Heart left ventricle (tissue), 16 donors: Measurements from ENCODE around the gene IRAK1BP1. TPM values are rescaled to one million over a fixed set of nuclear protein-coding genes. Genes with fewer than 3 reads are reported as not detected.
A peak's percentile ranks its signal among the peaks of the same experiment; 100 is the strongest.
"Not testable (repeated sequence)": the region's sequence is repeated elsewhere in the genome, so short reads cannot be mapped to it uniquely, and the experiment has no call there.

Source experiments
- ATAC-seq, 4 donors: fragments of 200-7000 bp; cut with Tn5 transposase; one replicate each; pipeline ENCODE4 v1.9.1; 2020 to 2022; ENCODE audit warnings: moderate library complexity in 4 of 4, mild to moderate bottlenecking in 3 of 4, moderate number of reproducible peaks in 1 of 4
- DNase-seq, 5 donors: peaks; one replicate each; pipeline ENCODE4 v3.0.0-alpha.2; 2020
- H3K27ac ChIP-seq, 12 donors: fragments of 200-600 bp; sonication (generic) in 4 of 12; one replicate each; pipeline versions ENCODE4 v1.5.0 to v1.8.0; 2016 to 2022; ENCODE audit warnings: mild to moderate bottlenecking in 2 of 12
- H3K27me3 ChIP-seq, 9 donors: fragments of 200-600 bp; sonication (generic) in 2 of 9; one replicate each; pipeline versions ENCODE4 v1.5.1 to v1.8.0; 2016 to 2022; ENCODE audit warnings: mild to moderate bottlenecking in 3 of 9
- H3K36me3 ChIP-seq, 9 donors: fragments of 200-600 bp; sonication (generic) in 2 of 9; one replicate each; pipeline versions ENCODE4 v1.5.0 to v1.8.0; 2018 to 2022; ENCODE audit warnings: mild to moderate bottlenecking in 2 of 9
- H3K4me1 ChIP-seq, 12 donors: fragments of 200-600 bp; sonication (generic) in 4 of 12; one replicate each; pipeline versions ENCODE4 v1.5.0 to v1.8.0; 2016 to 2022; ENCODE audit warnings: mild to moderate bottlenecking in 3 of 12
- H3K4me3 ChIP-seq, 12 donors: fragments of 200-600 bp; sonication (generic) in 4 of 12; one replicate each; pipeline versions ENCODE4 v1.5.0 to v1.8.0; 2017 to 2022; ENCODE audit warnings: mild to moderate bottlenecking in 9 of 12, moderate library complexity in 4 of 12
- H3K9me3 ChIP-seq, 12 donors: fragments of 200-600 bp; sonication (generic) in 4 of 12; one replicate each; pipeline versions ENCODE4 v1.5.0 to v1.8.0; 2016 to 2022; ENCODE audit warnings: mild to moderate bottlenecking in 1 of 12
- POLR2A ChIP-seq, 2 donors: fragments of 450-650 bp; IDR thresholded peaks; one replicate each; pipeline ENCODE4 v1.6.1; 2017; ENCODE audit warnings: antibody characterized with exemption in 2 of 2, mild to moderate bottlenecking in 2 of 2, moderate library complexity in 2 of 2
- WGBS, 4 donors: extraction: QIAGEN DNeasy Blood & Tissue Kit in 2 of 4; methylation state at CpG; one replicate each; pipeline versions ENCODE4 v1.1.5 to v1.1.7; 2013 to 2018; 5-methylcytosine and 5-hydroxymethylcytosine counted together
- intact Hi-C, 10 donors: fragments of 100-400 bp; cut with DNase I; formaldehyde crosslinking; loops; one replicate each; pipeline versions ENCODE4 v1.11.1 to v1.14.2; 2022
- polyA plus RNA-seq, 2 donors: library from polyadenylated mRNA; stranded (reverse); fragments of 200-250 nt; gene quantifications; one replicate each; pipeline ENCODE4 v1.2.3, GENCODE V29; 2013
- total RNA-seq, 9 donors: library from RNA; depleted of rRNA in 2 of 9; stranded (reverse); fragments of >200 nt in 2 of 9; fragmentation: NEBNext Ultra II Directional in 3 of 9; extraction: Animal tissue kit (Norgen Biotek cat#: 25700) in 3 of 9; gene quantifications; one replicate each; pipeline versions ENCODE4 v1.1.0 to v1.2.4, GENCODE V29; 2016 to 2023
- TF ChIP-seq, protein P1 (sequence below), 12 donors: fragments of 200-600 bp; sonication (generic) in 4 of 12; IDR thresholded peaks; one replicate each; pipeline versions ENCODE4 v1.5.0 to v1.8.0; 2018 to 2022; ENCODE audit warnings: antibody characterized with exemption in 12 of 12, mild to moderate bottlenecking in 5 of 12
- donor health status: ischemic (EF 13 %, LVEDD 7.1; RV severe dilation, severe dysfunction).
- donor health status: healthy with polysubstance abuse.
- donor health status: DM: no; HTN: yes; CAD: no.
- donor health status: DM: no; HTN: no; CAD: no.
- donor health status: ischemic (EF 25% LVEDD 6.9; RV normal size, moderate dysfunction).
- donor health status: ischemic (EF 25% LVEDD 5.7; RV mildly dilated, moderate dysfunction).
- donor health status: healthy.
- donor health status: DM: yes; HTN: yes; CAD: no.
- donor health status: ischemic (EF 35%, LVEDD 5.7; RV mildly dilated, moderate dysfunction).
- donor health status: nonischemic (EF 11% LVEDD 7.7; RV severe dilation, severe dysfunction).
- donor health status: DM: yes; HTN: yes; CAD: no.
- donor health status: PGD.
- donor health status: ischemic (EF 29% LVEDD 5.4; RV normal size, mild dysfunction).
- donor health status: nonischemic (EF 23%, LVEDD 6.1; RV moderate dilation, normal function).

Gene IRAK1BP1
- total and polyA plus RNA-seq, 11 donors: 1.9 to 5.4 (median 3.2) TPM

DNA sequence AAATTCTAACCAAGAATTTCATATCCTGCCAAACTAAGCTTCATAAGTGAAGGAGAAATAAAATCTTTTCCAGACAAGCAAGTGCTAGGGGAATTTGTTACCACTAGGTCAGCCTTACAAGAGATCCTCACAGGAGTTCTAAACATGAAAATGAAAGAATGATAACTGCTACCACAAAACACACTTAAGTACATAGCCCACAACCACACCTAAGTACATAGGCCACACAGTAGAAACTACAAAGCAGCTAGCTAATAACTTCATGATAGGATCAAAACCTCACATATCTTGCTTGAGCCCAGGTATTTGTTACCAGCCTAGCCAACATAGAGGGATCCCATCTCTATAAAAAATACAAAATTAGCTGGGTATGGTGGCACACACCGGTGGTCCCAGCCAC lies 50.4 kb downstream of the IRAK1BP1 start:
- no peak for TF ChIP-seq POLR2A (IDR thresholded peaks at IDR 0.05)
- TF ChIP-seq, protein P1, sequence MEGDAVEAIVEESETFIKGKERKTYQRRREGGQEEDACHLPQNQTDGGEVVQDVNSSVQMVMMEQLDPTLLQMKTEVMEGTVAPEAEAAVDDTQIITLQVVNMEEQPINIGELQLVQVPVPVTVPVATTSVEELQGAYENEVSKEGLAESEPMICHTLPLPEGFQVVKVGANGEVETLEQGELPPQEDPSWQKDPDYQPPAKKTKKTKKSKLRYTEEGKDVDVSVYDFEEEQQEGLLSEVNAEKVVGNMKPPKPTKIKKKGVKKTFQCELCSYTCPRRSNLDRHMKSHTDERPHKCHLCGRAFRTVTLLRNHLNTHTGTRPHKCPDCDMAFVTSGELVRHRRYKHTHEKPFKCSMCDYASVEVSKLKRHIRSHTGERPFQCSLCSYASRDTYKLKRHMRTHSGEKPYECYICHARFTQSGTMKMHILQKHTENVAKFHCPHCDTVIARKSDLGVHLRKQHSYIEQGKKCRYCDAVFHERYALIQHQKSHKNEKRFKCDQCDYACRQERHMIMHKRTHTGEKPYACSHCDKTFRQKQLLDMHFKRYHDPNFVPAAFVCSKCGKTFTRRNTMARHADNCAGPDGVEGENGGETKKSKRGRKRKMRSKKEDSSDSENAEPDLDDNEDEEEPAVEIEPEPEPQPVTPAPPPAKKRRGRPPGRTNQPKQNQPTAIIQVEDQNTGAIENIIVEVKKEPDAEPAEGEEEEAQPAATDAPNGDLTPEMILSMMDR (IDR thresholded peaks at IDR 0.05): no peak
- ATAC-seq: no peak
- Histone ChIP-seq H3K4me3 (no peak overlapping the region), H3K9me3 (peaks cover 0 to 54% (median 18%) of the 10 kb centered on the region in 12 donors), H3K27ac (no peak overlapping the region), H3K36me3 (no peaks in the 10 kb centered on the region), H3K4me1 (no peaks in the 10 kb centered on the region), H3K27me3 (no peaks in the 10 kb centered on the region)
- intact Hi-C loops: no loop called here
- WGBS, 4 donors: 93 to 100% (median 97%) methylated on average over 1 of the region's 1 CpG
- no peak for DNase-seq

DNA sequence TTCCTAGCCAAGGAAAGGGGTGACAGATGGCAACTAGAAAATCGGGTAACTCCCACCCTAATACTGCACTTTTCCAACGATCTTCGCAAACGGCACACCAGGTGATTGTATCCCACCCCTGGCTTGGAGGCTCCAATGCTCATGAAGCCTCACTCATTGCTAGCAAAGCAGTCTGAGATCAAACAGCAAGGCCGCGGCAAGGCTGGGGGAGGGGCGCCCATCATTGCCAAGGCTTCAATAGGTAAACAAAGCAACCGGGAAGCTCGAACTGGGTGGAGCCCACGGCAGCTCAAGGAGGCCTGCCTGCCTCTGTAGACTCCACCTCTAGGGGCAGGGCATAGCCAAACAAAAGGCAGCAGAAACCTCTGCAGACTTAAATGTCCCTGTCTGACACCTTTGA lies 53.8 kb downstream of the IRAK1BP1 start:
- H3K4me1 ChIP-seq, H3K4me3 ChIP-seq, DNase-seq, H3K27me3 ChIP-seq, H3K27ac ChIP-seq, ATAC-seq, H3K36me3 ChIP-seq, intact Hi-C loops: not testable (repeated sequence)
- 88 to 97% (median 91%) methylated on average over 9 to 10 of the region's 10 CpGs for WGBS, 4 donors
- peaks cover 0 to 76% (median 18%) of the 10 kb centered on the region in 12 donors for H3K9me3 ChIP-seq

DNA sequence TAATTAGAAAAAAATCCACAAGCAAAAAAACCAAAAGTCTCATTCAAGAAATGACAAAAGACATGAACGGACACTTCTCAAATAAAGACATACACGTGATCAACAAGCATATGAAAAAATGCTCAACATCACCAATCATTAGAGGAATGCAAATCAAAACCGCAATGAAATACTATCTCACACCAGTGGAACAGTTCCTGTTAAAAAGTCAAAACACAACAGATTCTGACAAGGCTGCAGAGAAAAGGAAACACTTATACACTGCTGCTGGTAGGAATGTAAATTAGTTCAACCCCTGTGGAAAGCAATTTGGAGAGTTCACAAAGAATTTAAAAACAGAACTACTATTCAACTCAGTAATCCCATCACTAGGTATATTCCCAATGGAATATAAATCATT lies 58.0 kb downstream of the IRAK1BP1 start:
- H3K9me3 ChIP-seq: peaks cover 0 to 63% (median 13%) of the 10 kb centered on the region in 12 donors

DNA sequence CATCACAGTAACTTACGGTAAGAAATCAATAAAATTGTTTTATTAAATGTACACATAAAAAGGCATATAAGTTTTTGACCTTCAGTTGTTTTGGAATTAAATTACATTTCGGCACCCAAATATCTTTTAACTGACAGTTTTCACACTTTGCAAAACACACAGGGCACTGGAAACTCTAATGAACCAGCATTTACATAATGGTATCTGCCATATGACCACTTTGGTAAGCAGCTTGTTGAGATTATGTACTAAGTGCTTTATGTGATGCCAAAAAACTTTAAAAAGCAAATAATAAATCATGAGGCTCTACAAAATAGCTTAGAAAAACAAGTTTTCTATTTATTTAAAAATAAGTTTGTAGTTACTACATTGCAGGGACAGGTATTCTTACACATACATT lies 68.2 kb downstream of the IRAK1BP1 start:
- Histone ChIP-seq H3K4me3 (no peak overlapping the region), H3K36me3 (peaks cover 0 to 43% (median 16%) of the 10 kb centered on the region in 9 donors), H3K27me3 (no peaks in the 10 kb centered on the region), H3K27ac (peak overlapping the region in 6 of 12 donors; percentile 1 to 62 (median 33)), H3K9me3 (peaks cover 0 to 13% (median 0%) of the 10 kb centered on the region in 12 donors), H3K4me1 (peaks cover 0 to 16% (median 2%) of the 10 kb centered on the region in 12 donors)
- TF ChIP-seq, protein P1 (IDR thresholded peaks at IDR 0.05): no peak
- TF ChIP-seq POLR2A (IDR thresholded peaks at IDR 0.05): no peak
- no peak for DNase-seq
- 64 to 78% (median 66%) methylated on average over 2 of the region's 2 CpGs for WGBS, 4 donors
- ATAC-seq: peak in 1 of 4 donors; percentile 37
- intact Hi-C loops: no loop called here

More for the DNA sequence above, 58.0 kb downstream of the IRAK1BP1 start:
- intact Hi-C loops: no loop called here
- H3K36me3 ChIP-seq: no peaks in the 10 kb centered on the region
- DNase-seq (no peak), ATAC-seq (no peak)
- H3K27me3 ChIP-seq: no peaks in the 10 kb centered on the region
- TF ChIP-seq POLR2A (IDR thresholded peaks at IDR 0.05): no peak
- TF ChIP-seq, protein P1 (IDR thresholded peaks at IDR 0.05): no peak
- WGBS, 4 donors: 91 to 95% (median 92%) methylated on average over 3 of the region's 3 CpGs
- no peak overlapping the region for H3K27ac ChIP-seq
- no peak overlapping the region for H3K4me3 ChIP-seq
- H3K4me1 ChIP-seq: no peaks in the 10 kb centered on the region

DNA sequence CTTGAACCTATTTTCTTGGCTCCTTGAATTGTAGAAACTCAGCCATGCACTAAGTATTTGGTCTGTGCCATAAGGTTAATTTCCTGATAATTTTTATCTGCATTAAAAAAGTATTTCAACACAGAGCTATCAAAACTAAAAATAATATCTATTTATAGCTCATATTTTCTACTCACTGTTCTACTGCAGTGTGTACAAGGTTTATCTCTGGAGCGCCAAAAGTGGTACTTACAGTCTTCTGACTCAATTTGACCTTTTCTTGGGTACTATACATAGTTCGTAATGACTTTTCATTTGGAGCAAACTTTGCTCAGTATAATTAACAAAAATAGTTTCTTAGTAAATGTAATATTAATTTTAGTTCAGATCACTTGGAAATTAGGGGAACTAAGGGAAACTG lies 69.2 kb downstream of the IRAK1BP1 start:
- WGBS, 4 donors: 42 to 59% (median 52%) methylated on average over 2 of the region's 2 CpGs
- H3K27me3 ChIP-seq: no peaks in the 10 kb centered on the region
- ATAC-seq: peak; percentile 87 to 95 (median 92)

More for the DNA sequence above, 69.2 kb downstream of the IRAK1BP1 start:
- H3K36me3 ChIP-seq: peaks cover 0 to 52% (median 26%) of the 10 kb centered on the region in 9 donors
- H3K27ac ChIP-seq: peak overlapping the region in 9 of 12 donors; percentile 19 to 62 (median 44)
- H3K4me1 ChIP-seq: peaks cover 0 to 16% (median 2%) of the 10 kb centered on the region in 12 donors
- no peak overlapping the region for H3K4me3 ChIP-seq
- H3K9me3 ChIP-seq: peaks cover 0 to 13% (median 0%) of the 10 kb centered on the region in 12 donors
- intact Hi-C loops: no loop called here
- no peak for DNase-seq
- TF ChIP-seq POLR2A (IDR thresholded peaks at IDR 0.05): no peak
- TF ChIP-seq, protein P1 (IDR thresholded peaks at IDR 0.05): no peak
